GM10847 (cell line): ENCODE measurements around the gene IVD.

Experiments used
- POLR2A ChIP-seq: IDR thresholded peaks from 2 replicates; pipeline ENCODE4 v1.6.1; 2011; ENCODE audit not compliant: insufficient read length; ENCODE audit errors: extremely low read depth

IVD gene

DNA sequence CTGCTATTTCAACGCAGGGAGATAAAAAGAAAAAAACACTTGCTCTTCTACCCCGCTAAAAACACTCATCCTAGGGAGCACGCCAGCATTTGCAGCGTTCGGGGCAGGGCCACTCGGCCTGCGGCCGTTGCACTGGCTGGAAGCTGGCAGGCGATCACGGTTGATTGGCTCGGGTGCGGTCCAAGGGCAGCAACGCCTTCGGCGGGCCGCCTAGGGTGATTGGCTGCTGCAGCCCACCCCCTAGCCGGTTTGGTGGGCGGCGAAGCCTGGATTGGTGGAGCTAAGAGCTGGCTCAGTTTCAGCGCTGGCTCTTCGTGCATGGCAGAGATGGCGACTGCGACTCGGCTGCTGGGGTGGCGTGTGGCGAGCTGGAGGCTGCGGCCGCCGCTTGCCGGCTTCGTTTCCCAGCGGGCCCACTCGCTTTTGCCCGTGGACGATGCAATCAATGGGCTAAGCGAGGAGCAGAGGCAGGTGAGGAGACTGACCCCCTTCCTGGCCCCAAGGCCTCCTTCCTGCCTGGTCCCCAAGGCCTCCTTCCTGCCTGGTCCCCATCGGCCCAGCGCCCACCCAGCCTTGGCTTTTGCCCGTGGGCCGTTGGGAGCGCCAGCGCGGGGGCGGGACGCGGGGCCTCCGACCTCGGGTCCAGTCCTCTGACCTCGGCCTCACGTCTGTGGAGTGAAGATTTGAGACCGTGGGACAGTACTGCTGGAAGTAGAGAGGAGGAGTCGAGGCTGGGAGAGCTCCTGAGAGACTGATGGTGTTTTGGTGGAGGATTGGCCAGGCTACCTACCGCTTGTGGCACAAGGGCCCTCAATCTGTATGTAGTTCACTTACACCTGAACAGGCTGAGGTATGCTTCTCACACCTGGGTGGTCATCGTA lies at the start of gene IVD:
IVD (plus strand) TSS at position 295 of the 881 bp plus-strand sequence; CDS start at position 328, 33 bp downstream.
- TF ChIP-seq POLR2A: peak; percentile 85

DNA sequence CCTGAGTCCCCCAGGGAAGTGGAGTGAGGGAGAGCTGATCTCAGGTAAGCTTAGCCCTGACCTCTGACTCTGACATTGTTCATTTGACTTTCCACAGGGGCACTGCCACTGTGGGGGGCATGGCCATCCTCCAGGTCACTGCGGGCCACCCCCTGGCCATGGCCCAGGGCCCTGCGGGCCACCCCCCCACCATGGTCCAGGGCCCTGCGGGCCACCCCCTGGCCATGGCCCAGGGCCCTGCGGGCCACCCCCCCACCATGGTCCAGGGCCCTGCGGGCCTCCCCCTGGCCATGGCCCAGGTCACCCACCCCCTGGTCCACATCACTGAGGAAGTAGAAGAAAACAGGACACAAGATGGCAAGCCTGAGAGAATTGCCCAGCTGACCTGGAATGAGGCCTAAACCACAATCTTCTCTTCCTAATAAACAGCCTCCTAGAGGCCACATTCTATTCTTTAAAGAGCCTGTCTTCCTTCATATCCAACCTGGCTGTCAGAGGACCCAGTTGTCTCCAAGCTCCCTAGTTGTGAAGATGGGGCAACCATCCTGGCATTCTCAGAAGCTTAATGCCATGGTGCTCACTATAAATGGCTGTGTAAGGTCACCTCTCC lies 49.5 kb upstream of the IVD start:
- no peak for TF ChIP-seq POLR2A

DNA sequence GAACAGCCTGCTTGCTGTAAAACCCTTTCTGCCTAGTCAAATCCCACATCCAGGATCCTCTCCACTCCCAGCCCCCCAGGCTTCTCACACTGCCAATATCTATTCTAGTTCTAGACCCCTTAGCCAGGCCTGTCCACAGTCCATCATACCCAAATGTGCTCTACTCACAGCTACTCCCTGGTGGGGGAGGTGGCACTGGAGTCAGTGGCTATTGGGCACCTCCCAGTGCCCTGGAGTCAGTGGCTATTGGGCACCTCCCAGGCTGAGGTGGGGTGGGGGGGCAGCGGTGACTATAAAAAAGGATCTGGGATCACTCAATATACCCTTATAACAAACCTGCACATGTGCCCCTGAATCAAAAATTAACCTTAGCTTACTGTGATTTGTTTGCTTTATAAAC lies 48.3 kb upstream of the IVD start:
- no peak for TF ChIP-seq POLR2A

DNA sequence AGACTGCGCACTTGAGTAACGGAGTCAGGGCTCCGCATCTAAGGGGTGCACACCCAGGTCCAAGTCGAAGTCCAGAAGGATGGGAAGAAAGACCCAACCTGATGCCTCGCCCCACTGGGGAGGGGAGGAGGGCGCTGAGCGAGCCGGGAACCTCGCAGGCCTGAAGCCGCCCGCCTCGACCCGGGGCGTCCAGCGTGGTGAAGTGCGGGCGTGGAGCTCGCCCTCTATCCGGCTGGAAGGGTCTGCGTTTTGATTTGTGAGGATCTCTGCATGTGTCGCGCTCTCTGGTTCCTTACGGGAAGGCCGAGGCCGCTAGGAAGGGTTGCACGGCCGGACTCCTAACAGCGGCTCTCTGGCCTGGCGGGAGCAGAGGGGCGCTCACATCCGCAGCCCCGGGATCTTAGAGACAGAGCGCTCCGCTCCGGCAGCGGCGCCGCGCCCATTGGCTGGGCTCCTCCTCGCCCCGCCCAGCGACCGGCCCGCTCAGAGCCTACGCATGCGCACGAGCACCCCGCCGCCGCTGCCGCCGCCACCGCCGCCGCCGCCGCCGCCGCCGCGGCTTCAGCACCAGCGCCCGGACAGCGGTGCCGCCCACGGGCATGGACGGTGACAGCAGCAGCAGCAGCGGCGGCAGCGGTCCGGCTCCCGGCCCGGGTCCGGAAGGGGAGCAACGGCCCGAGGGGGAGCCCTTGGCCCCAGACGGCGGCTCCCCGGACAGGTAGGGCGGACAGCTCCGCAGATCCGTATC lies 47.7 kb upstream of the IVD start, which contains the start of gene DISP2:
DISP2 (plus strand) TSS at position 497 of the 748 bp plus-strand sequence; CDS start at position 600, 103 bp downstream.
- no peak for TF ChIP-seq POLR2A

DNA sequence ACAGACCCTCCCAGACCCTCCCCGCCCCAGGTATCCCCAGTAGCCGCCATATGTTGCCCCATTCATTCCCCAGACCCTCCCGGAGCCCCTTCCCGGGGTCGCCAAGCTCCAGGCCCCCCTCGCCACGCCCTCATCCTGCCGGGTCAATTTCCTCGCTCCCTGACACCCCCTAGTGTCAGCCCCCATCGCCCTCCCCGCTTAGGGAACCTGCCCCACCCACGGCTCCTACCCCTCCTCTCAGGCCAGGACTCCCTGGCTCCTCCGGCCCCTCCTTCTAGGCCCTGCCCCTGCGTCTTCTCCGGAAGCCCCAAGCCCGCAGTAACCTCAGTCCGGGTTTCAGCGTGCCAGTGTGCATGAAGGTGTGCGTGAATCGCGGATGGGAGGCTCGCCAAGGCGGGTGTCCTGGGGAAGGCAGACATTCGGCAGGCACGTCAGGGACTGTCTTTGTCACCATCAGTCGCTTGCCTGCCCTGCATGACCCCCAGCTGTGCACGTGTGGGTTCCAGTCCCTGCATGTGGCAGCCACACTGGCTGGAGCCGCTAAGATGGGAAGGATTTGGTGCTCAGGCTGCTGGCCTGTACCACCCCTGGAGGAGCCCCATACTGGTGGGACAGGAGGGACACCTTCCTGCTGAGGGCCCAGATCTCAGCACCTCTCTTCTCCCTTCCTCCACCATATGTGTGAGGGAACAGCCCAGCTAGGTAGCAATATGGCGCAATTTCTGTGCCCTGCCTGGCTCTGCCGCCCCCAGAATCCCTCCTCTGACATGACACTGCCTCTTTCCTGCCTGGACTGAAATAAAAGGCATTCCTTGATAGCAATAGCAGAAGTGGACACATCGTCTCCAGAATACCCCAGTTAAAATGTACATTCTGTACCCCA lies 46.9 kb upstream of the IVD start:
- TF ChIP-seq POLR2A: no peak

DNA sequence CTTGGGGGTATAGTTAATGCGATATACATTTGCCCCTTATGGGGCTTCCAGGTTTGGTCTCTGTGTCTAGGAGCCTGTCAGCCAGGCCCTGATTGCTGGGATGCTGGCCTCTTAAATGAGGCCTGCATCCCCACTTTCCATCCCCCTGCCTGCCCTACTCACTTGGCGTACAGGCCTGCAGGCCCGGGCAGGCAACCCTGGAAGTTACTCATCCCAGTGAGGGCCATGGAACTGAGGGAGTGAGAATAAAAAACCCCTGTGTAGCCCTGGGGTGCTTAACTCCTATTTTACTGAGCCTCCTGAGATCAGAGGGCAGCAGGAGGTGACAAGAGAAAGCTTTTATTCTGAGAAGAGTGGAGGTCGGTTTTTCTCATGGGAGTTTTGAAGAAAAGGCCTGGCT lies 45.6 kb upstream of the IVD start:
- no peak for TF ChIP-seq POLR2A

DNA sequence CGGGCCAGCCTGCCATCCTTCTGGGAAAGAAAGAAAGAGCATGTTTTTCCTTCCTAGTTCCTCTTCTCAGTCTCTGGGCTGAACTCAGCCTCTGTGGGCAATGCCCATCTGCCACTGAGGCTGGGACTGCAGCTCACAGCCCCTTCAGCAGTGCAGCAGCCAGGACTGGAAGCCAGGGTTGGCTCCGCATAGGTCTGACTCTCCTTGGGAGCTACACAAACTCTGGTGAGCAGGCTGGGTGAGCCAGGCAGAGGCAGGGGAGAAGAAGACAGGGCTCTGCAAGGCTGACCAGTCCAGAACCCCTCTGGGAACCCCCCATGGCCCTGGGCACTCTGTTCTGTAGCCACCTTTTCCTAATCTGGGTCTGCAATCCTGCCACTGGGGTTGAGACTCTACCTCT lies 44.0 kb upstream of the IVD start:
- no peak for TF ChIP-seq POLR2A

DNA sequence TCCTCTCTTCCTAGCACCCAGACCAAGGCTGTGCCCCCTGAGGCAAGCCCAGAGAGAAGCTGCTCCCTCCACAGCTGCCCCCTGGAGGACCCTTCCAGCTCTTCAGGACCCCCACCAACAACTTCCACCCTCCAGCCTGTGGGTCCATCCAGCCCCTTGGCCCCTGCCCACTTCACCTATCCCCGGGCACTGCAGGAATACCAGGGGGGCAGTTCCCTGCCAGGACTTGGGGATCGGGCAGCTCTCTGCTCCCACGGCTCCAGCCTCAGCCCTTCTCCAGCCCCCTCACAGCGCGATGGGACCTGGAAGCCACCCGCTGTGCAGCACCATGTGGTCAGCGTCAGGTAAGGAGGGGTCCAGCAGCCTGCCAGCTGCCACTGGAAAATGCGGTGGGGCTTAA lies 42.0 kb upstream of the IVD start:
- no peak for TF ChIP-seq POLR2A

DNA sequence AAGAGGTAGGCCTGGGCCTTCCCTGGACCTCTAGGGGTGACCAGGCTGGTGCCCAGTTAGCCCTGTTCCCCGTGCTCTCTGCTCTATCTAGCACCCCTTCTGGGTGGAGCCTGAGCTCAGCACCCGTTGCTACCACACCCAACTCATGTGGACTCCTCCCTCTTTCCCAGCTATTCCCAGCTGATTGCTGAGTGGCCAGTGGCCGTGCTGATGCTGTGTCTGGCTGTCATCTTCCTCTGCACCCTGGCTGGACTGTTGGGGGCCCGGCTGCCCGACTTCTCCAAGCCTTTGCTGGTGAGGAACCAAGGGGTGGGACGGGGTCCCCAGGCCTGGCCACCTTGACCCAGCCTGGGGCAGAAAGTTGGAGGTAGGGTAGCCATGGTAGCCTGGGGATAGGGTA lies 41.3 kb upstream of the IVD start:
- no peak for TF ChIP-seq POLR2A

DNA sequence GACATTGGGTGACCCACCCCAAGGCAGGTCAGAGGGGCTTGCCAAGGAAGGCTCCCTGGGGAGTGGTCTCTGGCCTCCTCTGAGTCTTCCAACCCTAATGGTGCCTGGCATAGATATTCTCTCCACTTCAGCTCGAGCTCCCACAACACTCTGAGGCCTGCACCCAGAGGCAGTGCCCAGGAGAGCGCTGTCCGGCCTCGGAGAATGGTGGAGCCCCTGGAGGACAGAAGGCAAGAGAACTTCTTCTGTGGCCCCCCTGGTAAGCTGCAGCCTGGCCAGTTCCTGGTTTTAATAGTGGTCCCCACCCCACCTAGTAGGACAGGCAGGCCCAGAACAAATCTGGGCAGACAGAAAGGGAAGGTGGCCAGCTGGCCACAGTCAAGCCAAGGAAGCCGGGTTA lies 40.6 kb upstream of the IVD start:
- no peak for TF ChIP-seq POLR2A

DNA sequence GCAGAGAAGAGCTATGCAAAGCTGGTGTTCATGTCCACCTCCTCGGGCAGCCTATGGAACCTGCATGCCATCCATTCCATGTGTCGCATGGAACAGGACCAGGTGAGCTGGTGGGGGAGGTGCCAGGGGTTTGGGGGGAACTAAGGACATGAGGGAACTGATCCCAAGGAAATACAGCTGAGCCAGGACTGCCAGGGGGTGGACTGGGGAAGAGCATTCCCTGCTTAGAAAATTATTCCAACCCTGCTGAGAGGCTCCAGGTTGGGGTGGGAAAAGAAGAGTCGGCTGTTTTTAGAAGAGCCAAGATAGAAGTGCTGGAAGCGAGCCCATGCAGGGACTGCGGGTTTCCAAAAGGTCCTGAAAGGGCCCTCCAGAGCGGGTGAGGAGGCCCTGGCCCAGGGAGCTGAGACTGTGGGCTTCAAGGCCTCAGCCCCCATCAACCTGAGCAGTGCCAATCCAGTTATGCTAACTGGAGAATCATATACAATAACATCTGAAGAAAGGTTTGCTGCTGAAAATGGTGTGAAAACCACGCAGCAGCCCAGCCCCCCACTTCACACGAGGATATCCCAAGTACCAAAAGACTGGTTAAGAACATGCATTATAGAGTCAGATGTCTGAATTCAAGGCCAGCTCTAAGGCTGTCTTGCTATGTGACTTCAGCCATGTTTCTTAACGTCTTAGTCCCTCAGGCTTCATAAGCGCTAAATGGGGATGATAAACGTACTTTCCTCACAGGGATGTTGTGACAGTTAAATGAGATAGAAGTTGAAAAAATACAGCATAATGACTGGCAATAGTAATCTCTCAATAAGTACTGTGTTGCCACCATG lies 39.8 kb upstream of the IVD start:
- no peak for TF ChIP-seq POLR2A

DNA sequence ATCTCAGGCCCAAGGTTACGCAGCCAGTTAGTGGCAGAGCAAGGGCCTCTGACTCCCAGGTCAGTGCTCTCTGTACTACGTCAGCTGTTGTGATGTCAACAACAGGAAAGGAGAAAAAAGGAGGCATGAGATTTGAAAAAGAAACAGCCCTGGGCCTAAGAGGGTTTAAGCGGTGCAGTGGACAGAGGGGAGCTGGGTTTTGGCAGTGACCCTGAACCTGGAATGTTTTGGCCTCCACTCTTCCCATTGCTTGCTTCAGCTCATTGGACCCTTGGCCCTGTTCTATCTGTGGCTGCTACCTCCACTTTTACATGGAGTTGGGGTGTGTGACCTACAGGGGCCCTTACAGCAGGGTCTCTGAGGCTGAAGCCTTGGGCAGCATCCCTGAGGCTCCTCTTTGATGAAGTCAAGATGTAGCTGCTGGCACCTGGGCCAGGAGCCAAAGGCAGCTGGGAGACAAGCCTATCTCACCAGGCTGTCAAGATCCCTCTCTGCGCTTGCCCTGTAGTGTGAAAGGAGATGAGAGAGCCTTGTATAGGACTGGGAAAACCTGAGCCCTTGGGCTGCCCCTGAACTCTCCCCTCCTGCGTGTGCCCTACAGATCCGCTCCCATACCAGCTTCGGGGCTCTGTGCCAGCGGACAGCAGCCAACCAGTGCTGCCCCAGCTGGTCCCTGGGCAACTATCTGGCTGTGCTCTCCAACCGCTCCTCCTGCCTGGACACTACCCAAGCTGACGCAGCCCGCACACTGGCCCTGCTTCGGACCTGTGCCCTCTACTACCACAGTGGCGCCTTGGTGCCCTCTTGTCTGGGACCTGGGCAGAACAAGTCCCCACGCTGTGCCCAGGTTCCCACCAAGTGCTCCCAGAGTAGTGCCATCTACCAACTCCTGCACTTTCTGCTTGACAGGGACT lies 38.9 kb upstream of the IVD start:
- TF ChIP-seq POLR2A: no peak

DNA sequence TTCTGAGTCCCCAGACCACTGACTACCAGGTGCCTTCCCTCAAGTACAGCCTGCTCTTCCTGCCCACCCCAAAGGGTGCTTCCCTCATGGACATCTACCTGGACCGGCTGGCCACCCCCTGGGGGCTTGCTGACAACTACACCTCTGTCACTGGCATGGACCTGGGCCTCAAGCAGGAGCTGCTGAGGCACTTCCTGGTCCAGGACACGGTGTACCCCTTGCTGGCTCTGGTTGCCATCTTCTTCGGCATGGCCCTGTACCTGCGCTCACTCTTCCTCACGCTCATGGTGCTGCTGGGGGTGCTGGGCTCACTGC lies 38.3 kb upstream of the IVD start:
- no peak for TF ChIP-seq POLR2A
